Measurements from ENCODE around the gene ZNF836. TPM values are rescaled to one million over a fixed set of nuclear protein-coding genes. Genes with fewer than 3 reads are reported as not detected.
"Not testable (repeated sequence)": the region's sequence is repeated elsewhere in the genome, so short reads cannot be mapped to it uniquely, and the experiment has no call there.

The ZNF836 gene
- total RNA-seq: 10 to 100 TPM; 10.0 to 12.0 TPM

DNA sequence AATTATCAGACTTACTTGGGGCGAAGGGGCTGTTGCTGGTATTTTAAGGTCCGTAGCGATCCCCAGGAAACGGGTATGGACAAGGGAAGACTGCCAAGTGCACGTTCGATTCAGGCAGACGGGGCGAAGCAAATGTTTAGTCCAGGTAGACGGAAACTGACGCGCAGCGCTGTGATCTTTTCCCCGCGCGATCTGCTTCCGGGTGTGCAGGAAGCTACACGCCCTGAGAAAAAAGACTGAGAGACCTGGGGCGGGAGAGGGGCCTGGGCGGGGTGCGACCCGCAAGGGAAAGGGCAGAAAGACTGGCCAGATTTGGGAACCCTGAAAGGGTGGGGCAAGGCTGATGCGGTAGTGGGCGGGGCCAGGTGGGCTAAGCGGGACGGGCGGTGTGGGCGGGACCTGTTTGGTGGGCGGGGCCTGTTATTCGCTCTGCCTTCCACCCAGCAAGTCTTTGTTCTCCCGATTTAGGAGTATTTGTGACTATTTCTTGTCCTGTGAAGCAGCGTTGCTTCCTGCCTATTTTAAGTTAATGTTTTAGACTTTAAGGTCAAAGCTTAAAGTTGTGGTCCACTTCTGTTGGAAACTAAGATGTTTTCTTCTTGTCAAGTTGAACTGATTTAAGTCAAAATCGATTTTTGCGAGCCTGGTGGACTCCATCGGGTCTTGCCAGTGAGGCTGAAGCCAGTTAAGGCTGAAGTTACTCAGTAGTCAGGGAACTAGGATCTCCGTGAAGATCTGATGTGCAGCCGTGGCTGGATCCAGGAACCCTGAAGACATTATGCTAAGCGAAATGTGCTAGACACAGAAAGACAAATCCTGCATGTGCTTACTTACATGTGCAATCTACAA is at the start of gene ZNF836:
Gene ZNF836 (minus strand): TSS at position 301 of the 849 bp plus-strand sequence. CDS start 3,549 bp downstream, outside the sequence.
- peaks cover 35% of the 10 kb centered on the region for H3K36me3 Mint-ChIP-seq

DNA sequence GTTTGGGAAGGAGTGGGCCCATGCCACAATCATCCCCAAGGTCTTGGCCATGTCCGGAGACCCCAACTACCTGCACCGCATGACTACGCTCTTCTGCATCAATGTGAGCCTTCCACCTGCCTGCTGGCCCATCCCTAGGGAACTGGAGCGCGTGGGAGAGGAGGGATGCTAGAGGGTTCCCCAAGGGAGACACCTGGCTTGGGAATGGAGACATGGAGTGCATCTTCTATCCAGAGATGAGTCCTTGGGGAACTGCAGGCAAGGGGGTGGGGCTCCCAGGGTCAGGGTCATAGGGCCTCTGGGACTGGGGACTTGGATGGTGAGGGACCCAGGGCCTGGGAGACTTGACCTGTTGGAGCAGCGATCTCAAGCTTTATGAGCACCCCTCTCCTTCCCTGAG is 49.6 kb upstream of the ZNF836 start:
- Mint-ChIP-seq H3K27ac (no peak overlapping the region), H3K4me1 (no peaks in the 10 kb centered on the region), H3K36me3 (peaks cover 35% of the 10 kb centered on the region), H3K9me3 (no peaks in the 10 kb centered on the region), H3K4me3 (no peak overlapping the region), H3K27me3 (no peaks in the 10 kb centered on the region)
- no peak for DNase-seq

More for the DNA sequence above, at the start of gene ZNF836:
- Mint-ChIP-seq H3K4me1 (peaks cover 20% of the 10 kb centered on the region), H3K27ac (peak within 1 kb of the TSS; percentile 89), H3K9me3 (peaks cover 7% of the 10 kb centered on the region), H3K27me3 (no peaks in the 10 kb centered on the region), H3K4me3 (peak within 1 kb of the TSS; percentile 87)
- DNase-seq: peak; percentile 87

DNA sequence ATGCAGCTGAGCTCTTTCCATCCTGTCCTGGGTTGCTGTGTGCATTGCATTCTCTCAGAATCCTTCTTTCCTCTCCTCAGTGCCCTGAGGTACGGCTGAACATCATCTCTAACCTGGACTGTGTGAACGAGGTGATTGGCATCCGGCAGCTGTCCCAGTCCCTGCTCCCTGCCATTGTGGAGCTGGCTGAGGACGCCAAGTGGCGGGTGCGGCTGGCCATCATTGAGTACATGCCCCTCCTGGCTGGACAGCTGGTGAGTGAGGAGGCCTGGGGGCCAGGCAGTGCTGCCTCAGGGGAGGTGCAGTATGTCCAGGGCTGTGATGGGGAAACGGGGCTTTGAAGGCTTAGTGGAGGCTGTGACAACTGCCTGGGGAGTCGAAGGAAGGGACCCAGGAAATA is 48.2 kb upstream of the ZNF836 start:
- no peaks in the 10 kb centered on the region for H3K9me3 Mint-ChIP-seq
- peaks cover 29% of the 10 kb centered on the region for H3K36me3 Mint-ChIP-seq
- no peak for DNase-seq
- H3K27me3 Mint-ChIP-seq: no peaks in the 10 kb centered on the region
- no peaks in the 10 kb centered on the region for H3K4me1 Mint-ChIP-seq
- H3K4me3 Mint-ChIP-seq: no peak overlapping the region
- H3K27ac Mint-ChIP-seq: no peak overlapping the region

DNA sequence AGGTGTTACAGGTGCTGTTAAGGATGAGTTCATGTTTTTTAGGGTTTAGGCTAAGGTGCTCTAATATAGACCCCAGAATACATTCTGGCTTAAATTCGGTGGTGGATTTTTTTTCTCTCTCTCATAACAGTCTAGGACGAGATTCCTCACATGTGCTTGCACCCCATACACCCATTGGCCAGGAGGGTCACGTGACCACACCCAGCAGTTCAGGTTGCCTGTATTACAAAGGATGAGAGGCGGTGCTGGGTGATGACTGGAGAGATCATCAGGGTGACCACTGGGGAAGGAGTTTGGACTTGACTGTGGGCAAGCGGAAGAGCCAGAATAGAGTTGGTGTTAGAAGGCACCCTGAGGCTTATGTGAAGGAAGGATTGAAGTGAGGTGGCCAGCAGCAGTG is 46.2 kb upstream of the ZNF836 start:
- Mint-ChIP-seq H3K9me3 (no peaks in the 10 kb centered on the region), H3K4me3 (no peak overlapping the region), H3K27ac (no peak overlapping the region), H3K27me3 (no peaks in the 10 kb centered on the region), H3K36me3 (peaks cover 43% of the 10 kb centered on the region), H3K4me1 (no peaks in the 10 kb centered on the region)
- DNase-seq: no peak

DNA sequence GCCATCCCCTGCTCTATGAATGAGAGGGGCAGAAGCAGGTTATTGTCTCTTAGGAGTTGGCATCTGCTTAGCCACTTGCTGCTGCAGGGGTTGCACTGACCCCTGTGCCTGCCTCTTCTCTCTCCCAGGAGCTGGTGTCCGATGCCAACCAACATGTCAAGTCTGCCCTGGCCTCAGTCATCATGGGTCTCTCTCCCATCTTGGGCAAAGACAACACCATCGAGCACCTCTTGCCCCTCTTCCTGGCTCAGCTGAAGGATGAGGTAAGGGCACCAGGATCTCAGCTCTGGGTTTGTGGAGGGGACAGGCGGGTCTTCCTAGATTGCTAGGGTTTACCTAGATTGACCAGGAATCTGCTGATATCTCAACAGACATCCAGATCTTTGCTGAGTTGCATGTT is 45.0 kb upstream of the ZNF836 start:
- Mint-ChIP-seq H3K4me1 (no peaks in the 10 kb centered on the region), H3K27me3 (no peaks in the 10 kb centered on the region), H3K9me3 (no peaks in the 10 kb centered on the region), H3K27ac (no peak overlapping the region), H3K36me3 (peaks cover 51% of the 10 kb centered on the region), H3K4me3 (no peak overlapping the region)
- no peak for DNase-seq

DNA sequence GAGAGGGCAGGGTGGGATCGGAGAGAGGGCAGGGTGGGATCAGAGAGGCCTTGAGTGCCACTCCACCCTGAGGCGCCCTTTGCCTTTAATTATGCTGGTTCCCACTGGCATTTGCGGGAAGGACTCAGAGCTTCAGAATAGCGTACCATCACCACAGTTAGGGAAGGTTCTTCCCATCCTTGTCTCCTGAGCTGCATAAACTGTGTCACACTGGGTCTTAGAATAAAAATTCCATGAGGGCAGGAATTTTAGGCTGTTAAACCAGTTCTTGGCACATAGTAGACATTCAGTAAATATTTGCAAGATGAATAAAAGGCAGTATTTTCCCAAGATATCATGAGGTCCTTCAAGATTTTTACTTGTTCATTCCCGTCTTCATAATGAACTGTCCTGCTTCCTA is 42.8 kb upstream of the ZNF836 start:
- Mint-ChIP-seq H3K27me3 (no peaks in the 10 kb centered on the region), H3K4me3 (no peak overlapping the region), H3K27ac (no peak overlapping the region), H3K9me3 (no peaks in the 10 kb centered on the region), H3K36me3 (peaks cover 49% of the 10 kb centered on the region), H3K4me1 (no peaks in the 10 kb centered on the region)
- DNase-seq: no peak

DNA sequence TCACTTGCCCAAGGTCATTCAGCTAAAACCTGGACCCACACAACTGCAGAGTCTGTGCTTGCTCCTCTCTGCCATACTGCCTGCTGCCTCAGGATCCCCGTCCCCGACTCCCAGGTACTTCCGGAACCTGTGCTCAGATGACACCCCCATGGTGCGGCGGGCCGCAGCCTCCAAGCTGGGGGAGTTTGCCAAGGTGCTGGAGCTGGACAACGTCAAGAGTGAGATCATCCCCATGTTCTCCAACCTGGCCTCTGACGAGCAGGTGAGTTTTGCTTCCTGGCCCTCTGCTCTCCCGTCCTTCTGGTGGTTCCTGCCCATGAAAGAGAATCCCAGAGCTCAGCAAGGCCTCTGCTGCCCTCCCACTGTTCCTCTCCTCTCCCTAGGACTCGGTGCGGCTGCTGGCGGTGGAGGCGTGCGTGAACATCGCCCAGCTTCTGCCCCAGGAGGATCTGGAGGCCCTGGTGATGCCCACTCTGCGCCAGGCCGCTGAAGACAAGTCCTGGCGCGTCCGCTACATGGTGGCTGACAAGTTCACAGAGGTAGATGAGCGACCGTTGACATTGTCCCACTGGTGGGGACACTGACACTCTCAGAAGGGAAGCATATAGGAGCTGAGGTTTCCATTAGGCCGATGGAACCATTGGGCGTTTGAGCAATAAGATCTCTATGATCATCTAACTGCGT is 41.3 kb upstream of the ZNF836 start:
- Mint-ChIP-seq H3K36me3 (peaks cover 47% of the 10 kb centered on the region), H3K27ac (peak overlapping the region; percentile 45), H3K9me3 (no peaks in the 10 kb centered on the region)

DNA sequence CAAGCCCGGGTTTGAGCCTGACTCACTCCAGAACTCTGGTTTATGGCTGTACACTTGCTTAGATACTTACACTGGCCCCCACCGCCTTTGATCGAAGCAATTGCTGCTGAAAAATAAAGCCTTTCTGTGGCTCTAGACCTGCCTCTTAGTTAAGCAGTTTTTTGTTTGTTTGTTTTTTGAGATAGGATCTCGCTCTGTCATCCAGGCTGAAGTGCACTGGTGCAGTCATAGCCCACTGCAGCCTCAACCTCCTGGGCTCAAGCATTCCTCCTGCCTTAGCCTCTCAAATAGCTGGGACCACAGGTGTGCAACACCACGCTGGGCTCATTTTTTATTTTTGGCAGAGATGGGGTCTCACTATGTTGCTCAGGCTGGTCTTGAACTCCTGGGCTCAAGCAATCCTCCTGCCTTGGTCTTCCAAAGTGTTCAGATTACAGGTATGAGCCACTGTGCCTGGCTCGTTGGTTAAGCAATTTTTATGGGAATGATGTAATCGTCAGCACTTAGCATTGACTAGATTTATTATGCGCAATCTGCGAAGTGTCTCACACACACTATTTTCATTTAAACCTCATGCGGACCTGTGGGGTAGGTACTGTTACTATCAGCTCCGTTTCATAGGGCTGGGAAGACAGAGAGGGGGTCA is 40.6 kb upstream of the ZNF836 start:
- H3K9me3 Mint-ChIP-seq: no peaks in the 10 kb centered on the region
- H3K27ac Mint-ChIP-seq: peak overlapping the region; percentile 48
- peaks cover 41% of the 10 kb centered on the region for H3K36me3 Mint-ChIP-seq
- DNase-seq: no peak
- no peaks in the 10 kb centered on the region for H3K4me1 Mint-ChIP-seq
- H3K27me3 Mint-ChIP-seq: no peaks in the 10 kb centered on the region
- no peak overlapping the region for H3K4me3 Mint-ChIP-seq

More for the DNA sequence above, 41.3 kb upstream of the ZNF836 start:
- Mint-ChIP-seq H3K4me3 (no peak overlapping the region), H3K4me1 (no peaks in the 10 kb centered on the region), H3K27me3 (no peaks in the 10 kb centered on the region)
- no peak for DNase-seq

DNA sequence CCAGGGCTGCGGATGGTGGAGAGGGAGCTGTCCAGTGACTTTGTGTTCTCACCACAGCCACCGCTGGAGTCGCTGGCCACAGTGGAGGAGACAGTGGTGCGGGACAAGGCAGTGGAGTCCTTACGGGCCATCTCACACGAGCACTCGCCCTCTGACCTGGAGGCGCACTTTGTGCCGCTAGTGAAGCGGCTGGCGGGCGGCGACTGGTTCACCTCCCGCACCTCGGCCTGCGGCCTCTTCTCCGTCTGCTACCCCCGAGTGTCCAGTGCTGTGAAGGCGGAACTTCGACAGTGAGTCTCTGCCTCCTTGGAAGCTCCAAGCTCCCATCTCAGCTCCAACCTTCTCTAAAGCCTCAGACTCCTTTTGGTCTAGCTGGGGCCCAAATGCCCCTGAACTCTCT is 39.8 kb upstream of the ZNF836 start:
- Mint-ChIP-seq H3K27me3 (no peaks in the 10 kb centered on the region), H3K36me3 (peaks cover 41% of the 10 kb centered on the region), H3K4me1 (no peaks in the 10 kb centered on the region), H3K27ac (no peak overlapping the region), H3K9me3 (no peaks in the 10 kb centered on the region), H3K4me3 (no peak overlapping the region)
- DNase-seq: no peak

DNA sequence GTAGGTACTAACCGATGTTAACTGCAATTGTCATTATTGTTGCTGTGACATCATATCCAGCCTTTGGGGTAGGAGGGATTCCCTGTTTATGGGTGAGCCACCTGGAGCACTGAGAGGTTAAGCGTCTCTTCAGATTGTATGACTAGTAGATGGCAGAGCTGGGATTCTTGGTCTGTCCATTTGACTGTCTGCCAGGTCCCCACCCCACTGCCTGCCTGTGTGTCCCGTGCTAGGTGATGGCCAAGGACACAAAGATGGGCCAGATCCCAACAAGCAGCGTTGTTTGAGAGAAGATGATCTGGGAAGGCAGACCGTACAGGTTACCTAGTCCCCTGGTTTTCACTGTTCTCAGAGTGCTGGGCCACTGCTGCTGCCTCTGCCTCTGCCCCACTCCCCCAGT is 35.1 kb upstream of the ZNF836 start:
- no peaks in the 10 kb centered on the region for H3K9me3 Mint-ChIP-seq
- H3K27ac Mint-ChIP-seq: no peak overlapping the region
- no peak for DNase-seq
- no peaks in the 10 kb centered on the region for H3K27me3 Mint-ChIP-seq
- H3K4me3 Mint-ChIP-seq: no peak overlapping the region
- H3K4me1 Mint-ChIP-seq: peaks cover 19% of the 10 kb centered on the region
- H3K36me3 Mint-ChIP-seq: peaks cover 34% of the 10 kb centered on the region

DNA sequence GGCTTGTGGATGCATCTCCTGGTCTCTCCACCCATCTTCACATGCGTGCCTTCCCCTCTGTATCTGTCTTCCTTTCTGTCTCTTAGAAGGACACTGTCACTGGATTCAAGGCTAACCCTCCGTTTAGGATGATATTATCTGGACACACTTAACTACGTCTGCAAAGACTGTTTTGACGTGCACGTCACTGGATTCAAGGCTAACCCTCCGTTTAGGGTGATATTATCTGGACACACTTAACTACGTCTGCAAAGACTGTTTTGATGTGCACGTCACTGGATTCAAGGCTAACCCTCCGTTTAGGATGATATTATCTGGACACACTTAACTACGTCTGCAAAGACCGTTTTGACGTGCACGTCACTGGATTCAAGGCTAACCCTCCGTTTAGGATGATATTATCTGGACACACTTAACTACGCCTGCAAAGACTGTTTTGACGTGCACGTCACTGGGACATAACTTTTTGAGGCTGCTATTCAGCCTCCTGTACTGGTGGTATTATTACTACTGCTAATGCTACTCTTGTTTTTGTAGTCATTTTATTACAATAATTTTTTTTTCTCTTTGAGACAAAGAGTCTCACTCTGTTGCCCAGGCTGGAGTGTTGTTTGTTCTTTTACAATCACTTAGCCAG is 29.5 kb upstream of the ZNF836 start:
- peaks cover 40% of the 10 kb centered on the region for H3K4me1 Mint-ChIP-seq
- H3K27me3 Mint-ChIP-seq: not testable (repeated sequence)

DNA sequence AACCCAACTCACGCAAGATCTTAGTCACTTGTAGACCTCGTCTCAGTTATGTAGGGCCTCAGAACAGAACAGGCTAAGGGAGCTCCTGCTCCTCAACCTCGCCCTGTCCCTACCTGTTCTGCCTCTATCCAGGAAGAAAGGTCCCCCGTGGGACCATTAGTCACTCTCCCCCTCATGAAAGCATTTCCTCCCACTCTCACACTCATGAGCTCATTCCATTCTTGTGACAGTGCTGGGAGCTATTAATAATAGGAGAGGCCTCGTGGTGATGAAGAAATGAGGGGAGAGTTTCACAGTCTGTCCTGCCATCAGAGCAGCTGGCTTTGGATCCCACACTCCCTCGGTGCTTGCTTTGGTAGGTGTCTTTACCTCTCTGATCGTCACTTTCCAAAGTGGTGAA is 28.6 kb upstream of the ZNF836 start:
- peaks cover 35% of the 10 kb centered on the region for H3K4me1 Mint-ChIP-seq
- DNase-seq: no peak
- peak overlapping the region; percentile 32 for H3K27ac Mint-ChIP-seq
- H3K9me3 Mint-ChIP-seq: no peaks in the 10 kb centered on the region
- no peaks in the 10 kb centered on the region for H3K27me3 Mint-ChIP-seq
- no peak overlapping the region for H3K4me3 Mint-ChIP-seq
- peaks cover 39% of the 10 kb centered on the region for H3K36me3 Mint-ChIP-seq

More for the DNA sequence above, 29.5 kb upstream of the ZNF836 start:
- H3K27ac Mint-ChIP-seq, H3K9me3 Mint-ChIP-seq, DNase-seq, H3K4me3 Mint-ChIP-seq: not testable (repeated sequence)
- peaks cover 38% of the 10 kb centered on the region for H3K36me3 Mint-ChIP-seq

DNA sequence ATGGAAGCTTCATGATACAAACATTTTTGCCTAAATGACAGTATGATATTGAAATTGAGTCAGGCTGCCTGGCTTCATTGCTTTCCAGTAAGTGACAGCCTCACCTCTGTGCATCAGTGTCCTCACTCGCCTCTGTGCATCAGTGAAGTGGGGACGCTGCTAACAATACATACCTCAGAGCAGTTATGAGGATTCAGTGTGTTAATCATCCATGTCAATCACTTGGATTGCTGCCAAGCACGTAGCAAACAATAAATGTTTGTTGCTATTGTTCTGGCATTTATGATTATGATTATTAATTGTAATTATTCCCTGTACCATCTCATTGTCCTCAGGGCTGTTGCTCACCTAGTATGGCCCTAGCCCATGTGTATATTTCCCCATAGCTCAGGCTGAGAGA is 27.3 kb upstream of the ZNF836 start:
- no peak overlapping the region for H3K4me3 Mint-ChIP-seq
- H3K4me1 Mint-ChIP-seq: peaks cover 41% of the 10 kb centered on the region
- H3K36me3 Mint-ChIP-seq: peaks cover 43% of the 10 kb centered on the region
- no peak overlapping the region for H3K27ac Mint-ChIP-seq
- DNase-seq: no peak
- no peaks in the 10 kb centered on the region for H3K27me3 Mint-ChIP-seq
- no peaks in the 10 kb centered on the region for H3K9me3 Mint-ChIP-seq

DNA sequence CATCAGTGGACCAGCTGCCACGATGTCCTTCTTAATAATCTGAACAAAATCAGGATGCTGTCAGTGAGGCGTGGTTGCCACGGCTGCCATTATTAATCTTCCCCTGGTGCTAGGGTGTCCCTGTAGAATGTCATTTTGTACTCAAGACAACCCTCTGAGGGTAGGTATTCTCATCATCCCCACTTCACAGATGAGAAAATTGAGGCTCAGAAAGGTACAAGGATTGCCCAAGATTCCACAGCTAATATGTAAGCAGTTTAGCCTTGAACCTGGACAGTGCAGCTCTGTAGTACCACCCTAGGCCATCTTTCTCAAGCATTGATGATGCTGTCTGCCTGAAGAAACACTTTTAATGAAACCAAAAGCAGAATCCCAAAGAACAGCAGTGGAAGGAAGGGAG is 26.5 kb upstream of the ZNF836 start:
- Mint-ChIP-seq H3K4me1 (peaks cover 42% of the 10 kb centered on the region), H3K27me3 (no peaks in the 10 kb centered on the region), H3K4me3 (no peak overlapping the region), H3K36me3 (peaks cover 41% of the 10 kb centered on the region), H3K27ac (no peak overlapping the region), H3K9me3 (no peaks in the 10 kb centered on the region)
- DNase-seq: no peak
